Gastroesophageal sphincter (tissue), 3 donors: ENCODE data around the gene CCDC83.

Experiments
- CTCF ChIP-seq, 4 experiments: fragments of 200-600 bp in 2 of 4; fragments of 450-650 bp in 2 of 4; sonication (generic) in 1 of 4; IDR thresholded peaks; one replicate each; pipeline ENCODE4 v1.5.1; 2017 to 2019; ENCODE audit warnings: antibody characterized with exemption in 4 of 4, mild to moderate bottlenecking in 2 of 4, moderate library complexity in 2 of 4
- EP300 ChIP-seq: sonication (generic); formaldehyde crosslinking; IDR thresholded peaks from one replicate; pipeline ENCODE4 v1.6.1; 2017; ENCODE audit warnings: antibody characterized with exemption, mild to moderate bottlenecking
- POLR2A ChIP-seq, 2 donors: fragments of 450-650 bp; IDR thresholded peaks; one replicate each; pipeline ENCODE4 v1.6.1; 2017; ENCODE audit warnings: antibody characterized with exemption in 2 of 2, mild to moderate bottlenecking in 2 of 2, moderate library complexity in 1 of 2
- POLR2AphosphoS5 ChIP-seq: sonication (generic); formaldehyde crosslinking; IDR thresholded peaks from one replicate; pipeline ENCODE4 v1.6.1; 2017; ENCODE audit warnings: antibody characterized with exemption

GRCh38 chr11:85935751-85936150, 80.6 kb downstream of the CCDC83 start:
- TF ChIP-seq POLR2AphosphoS5 (no peak), CTCF (IDR thresholded peaks at IDR 0.05) (no peak), POLR2A (IDR thresholded peaks at IDR 0.05) (no peak), EP300 (no peak)
